ENCODE data around the gene GPT2.

Gene GPT2

DNA sequence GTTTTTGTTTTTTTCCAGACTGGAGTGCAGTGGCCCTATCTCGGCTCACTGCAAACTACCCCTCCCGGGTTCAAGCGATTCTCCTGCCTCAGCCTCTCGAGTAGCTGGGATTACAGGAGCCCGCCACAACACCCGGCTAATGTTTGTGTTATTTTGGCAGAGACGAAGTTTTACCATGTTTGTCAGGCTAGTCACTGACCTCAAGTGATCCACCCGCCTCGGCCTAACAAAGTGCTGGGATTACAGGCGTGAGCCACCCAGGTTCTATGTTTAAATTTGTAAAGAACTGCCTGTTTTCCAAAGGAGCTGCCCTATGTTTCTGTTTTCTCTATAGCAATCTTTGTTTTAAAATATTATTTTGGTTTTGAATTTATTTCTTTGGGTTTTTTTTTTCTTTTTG lies 39.4 kb upstream of the GPT2 start:
- DNase-seq (ENCODE audit: low read depth): no peak
- TF ChIP-seq, protein P1, sequence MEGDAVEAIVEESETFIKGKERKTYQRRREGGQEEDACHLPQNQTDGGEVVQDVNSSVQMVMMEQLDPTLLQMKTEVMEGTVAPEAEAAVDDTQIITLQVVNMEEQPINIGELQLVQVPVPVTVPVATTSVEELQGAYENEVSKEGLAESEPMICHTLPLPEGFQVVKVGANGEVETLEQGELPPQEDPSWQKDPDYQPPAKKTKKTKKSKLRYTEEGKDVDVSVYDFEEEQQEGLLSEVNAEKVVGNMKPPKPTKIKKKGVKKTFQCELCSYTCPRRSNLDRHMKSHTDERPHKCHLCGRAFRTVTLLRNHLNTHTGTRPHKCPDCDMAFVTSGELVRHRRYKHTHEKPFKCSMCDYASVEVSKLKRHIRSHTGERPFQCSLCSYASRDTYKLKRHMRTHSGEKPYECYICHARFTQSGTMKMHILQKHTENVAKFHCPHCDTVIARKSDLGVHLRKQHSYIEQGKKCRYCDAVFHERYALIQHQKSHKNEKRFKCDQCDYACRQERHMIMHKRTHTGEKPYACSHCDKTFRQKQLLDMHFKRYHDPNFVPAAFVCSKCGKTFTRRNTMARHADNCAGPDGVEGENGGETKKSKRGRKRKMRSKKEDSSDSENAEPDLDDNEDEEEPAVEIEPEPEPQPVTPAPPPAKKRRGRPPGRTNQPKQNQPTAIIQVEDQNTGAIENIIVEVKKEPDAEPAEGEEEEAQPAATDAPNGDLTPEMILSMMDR (IDR thresholded peaks at IDR 0.05; ENCODE audit: insufficient read depth, low read depth, low read length, missing control alignments): no peak

DNA sequence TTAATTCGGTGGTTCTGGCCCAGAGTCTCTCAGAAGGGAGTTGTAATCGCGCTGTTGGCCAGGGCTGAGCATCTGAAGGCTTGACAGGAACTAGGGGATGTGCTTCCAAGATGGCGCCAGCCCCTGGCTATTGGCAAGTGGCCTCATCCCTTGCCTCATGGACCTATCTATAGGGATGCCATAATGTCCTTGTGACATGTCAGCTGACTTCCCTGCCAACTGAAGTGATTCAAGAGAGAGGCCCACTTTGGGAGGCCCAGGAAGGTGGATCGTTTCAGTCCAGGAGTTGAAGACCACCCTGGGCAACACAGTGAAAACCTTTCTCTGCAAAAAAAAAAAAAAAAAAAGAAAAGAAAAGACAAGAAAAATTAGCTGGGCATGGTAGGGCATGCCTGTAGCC lies 38.2 kb upstream of the GPT2 start:
- TF ChIP-seq, protein P1 (IDR thresholded peaks at IDR 0.05; ENCODE audit: insufficient read depth, low read depth, low read length, missing control alignments): no peak
- no peak for DNase-seq (ENCODE audit: low read depth)
- H3K4me3 ChIP-seq (ENCODE audit: low read depth, low read length): no peak overlapping the region

More for the DNA sequence above, 39.4 kb upstream of the GPT2 start:
- H3K4me3 ChIP-seq (ENCODE audit: low read depth, low read length): no peak overlapping the region

DNA sequence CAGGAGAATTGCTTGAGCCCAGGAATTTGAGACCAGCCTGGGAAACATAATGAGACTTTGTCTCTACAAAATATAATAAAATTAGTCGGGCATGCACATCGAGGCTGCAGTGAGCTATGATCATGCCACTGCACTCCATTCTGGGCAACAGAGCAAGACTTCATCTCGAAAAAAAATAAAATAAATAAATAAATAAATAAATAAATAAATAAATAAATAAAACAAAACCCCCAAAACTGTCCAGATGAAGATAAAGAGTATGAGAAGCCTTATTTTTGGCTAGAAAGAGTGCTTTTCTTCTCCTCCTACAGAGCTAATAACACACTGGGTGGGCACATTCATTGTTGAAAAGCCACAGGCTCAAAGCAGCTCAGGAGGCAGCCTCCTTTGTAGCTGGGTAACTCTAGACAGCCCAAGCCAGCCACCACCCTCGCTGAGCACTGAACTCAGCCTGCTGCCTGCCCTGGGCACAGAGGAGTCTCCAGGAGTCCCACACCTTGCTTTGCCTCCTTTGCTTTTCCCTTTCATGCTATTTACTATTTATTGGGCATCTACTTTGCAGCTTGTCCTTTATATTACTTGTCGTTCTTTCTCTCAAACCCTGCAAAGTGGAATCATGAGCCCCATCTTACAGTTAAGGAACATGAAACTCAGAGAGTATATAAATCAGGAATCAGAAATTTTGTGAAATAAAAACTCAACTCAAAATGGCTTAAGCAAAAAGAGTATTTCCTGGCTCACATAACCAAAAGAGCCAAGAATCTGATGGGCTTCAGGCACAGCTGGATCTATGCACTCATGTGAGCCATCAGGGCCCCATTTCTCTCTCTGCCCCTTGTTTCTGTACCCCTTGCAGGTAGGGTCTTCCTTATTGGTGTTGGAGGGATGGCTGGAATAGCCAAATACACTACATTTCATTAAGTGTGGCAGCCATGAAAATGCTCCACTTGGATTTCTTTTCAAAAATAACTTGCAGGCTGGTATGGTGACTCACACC lies 35.1 kb upstream of the GPT2 start:
- no peak for DNase-seq (ENCODE audit: low read depth)
- TF ChIP-seq, protein P1 (IDR thresholded peaks at IDR 0.05; ENCODE audit: insufficient read depth, low read depth, low read length, missing control alignments): no peak
- no peak overlapping the region for H3K4me3 ChIP-seq (ENCODE audit: low read depth, low read length)

DNA sequence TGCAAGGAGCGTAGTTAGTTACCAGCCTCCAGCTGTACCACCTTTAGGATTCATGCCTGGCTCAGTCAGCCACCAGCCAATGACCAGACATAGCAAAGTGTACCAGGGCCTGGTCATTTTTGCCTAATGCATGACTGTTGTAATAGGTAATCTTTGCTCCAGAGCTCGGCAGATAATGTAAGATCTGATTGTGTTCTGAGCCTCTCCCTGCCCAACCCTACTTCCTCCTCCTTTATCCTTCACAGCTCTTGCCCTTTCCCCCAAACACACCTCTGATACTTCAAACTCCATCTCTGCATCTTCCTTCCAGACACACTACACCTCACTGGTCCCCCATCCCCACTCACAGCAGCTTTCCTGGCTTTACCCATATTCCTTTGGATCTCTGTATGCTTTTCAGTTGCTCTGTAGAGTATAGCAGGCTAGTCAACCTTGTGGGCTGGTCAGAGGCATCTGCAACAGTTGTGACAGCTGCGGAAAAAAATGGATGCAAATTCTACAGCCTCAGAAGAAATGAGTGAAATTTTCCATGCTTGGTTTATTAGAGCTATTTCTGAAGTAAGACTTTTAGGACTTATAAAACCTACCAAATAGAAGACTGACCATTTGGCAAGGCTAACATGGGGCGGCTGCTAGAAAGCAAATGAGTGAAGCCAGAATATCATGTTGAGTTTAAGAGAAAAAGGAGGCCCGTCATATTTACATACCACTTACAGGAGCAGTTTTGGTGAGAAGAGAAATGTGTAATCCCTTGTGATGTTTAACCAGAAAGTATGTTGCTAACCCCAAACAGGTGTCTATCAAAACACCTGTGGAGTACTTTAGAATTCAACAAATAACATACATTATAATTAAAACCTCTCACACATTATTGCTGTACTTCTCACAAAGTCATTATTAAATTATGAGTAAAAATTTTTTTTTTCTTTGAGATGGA lies 33.3 kb upstream of the GPT2 start:
- no peak for DNase-seq (ENCODE audit: low read depth)

DNA sequence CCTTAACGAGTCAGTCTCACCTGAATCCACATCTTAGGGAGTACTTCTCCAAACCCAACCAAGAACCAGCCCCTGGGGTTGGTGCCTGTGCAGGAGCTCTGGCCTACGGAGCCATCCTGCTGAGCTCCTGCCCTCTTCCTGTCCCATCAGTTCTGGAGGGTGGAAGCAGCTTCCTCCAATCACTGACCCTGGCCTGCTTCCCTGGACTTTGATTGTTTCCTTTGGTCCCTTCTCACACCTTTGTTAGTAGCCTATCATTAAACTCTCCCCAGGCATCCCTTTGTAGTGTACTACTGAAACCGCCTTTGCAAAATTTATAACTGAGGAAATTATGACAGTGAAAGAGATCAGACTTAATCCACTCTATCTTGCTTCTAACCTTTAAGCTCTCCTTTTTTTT lies 32.0 kb upstream of the GPT2 start:
- TF ChIP-seq, protein P1 (IDR thresholded peaks at IDR 0.05; ENCODE audit: insufficient read depth, low read depth, low read length, missing control alignments): no peak
- DNase-seq (ENCODE audit: low read depth): no peak
- H3K4me3 ChIP-seq (ENCODE audit: low read depth, low read length): no peak overlapping the region

More for the DNA sequence above, 33.3 kb upstream of the GPT2 start:
- no peak overlapping the region for H3K4me3 ChIP-seq (ENCODE audit: low read depth, low read length)
- TF ChIP-seq, protein P1 (IDR thresholded peaks at IDR 0.05; ENCODE audit: insufficient read depth, low read depth, low read length, missing control alignments): no peak

DNA sequence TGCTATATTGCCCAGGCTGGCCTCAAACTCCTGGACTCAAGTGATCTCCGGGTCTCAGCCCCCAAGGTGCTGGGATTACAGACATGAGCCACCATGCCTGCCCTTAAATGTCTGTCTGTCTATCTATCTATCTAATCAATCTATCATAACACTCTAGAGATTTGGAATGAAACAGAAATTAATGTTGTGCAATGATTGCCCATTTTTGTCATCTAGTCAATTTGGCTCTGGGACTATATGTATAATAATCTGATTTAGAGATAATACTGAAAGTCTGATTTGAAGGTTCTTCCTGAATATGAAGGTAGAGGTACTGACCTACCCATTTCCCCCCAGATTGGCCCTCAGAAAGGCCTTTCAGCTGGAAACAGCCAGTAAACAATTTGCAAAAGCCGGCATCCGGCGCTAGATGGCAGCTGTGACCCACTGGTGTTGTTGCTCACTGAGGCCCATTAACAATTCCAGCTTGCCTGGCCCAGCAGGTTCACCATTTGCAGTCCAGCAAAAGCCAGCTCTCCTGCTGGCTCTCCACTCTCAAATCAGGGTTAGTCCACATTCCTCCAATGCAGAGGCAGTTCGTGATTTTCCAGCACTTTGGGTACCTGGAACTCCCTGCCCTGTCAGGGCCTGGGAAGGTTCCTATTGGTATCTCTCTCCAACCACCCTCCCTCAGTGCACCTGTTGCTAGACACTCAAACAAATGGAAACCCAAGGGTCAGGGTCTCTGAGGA lies 30.3 kb upstream of the GPT2 start:
- peak; percentile 79 for DNase-seq (ENCODE audit: low read depth)
- TF ChIP-seq, protein P1 (IDR thresholded peaks at IDR 0.05; ENCODE audit: insufficient read depth, low read depth, low read length, missing control alignments): peak; percentile 88
- no peak overlapping the region for H3K4me3 ChIP-seq (ENCODE audit: low read depth, low read length)

Measured in GM12865 (cell line).